Spleen (tissue), 11 donors: ENCODE results near the gene RBM17. TPM values are rescaled to one million over a fixed set of nuclear protein-coding genes. Genes with fewer than 3 reads are reported as not detected.

ENCODE experiments used
- DNase-seq: peaks from one replicate; pipeline ENCODE4 v3.0.0-alpha.2; 2020
- H3K27ac ChIP-seq, 8 donors: fragments of 200-600 bp; sonication (generic) in 7 of 8; 1 replicate in 4 of 8; 2 replicates in 4 of 8; pipeline versions ENCODE4 v1.5.0 to v1.8.0; 2016 to 2021; ENCODE audit warnings: inconsistent platforms in 4 of 8, mild to moderate bottlenecking in 4 of 8, moderate library complexity in 1 of 8
- H3K27me3 ChIP-seq, 7 donors: fragments of 200-600 bp; sonication (generic) in 6 of 7; replicated peaks in 1 of 7; 1 replicate in 4 of 7; 2 replicates in 3 of 7; pipeline versions ENCODE4 v1.5.0 to v1.8.0; 2016 to 2021; ENCODE audit warnings: inconsistent platforms in 3 of 7, mild to moderate bottlenecking in 1 of 7
- H3K36me3 ChIP-seq, 6 donors: fragments of 200-600 bp; sonication (generic) in 5 of 6; 1 replicate in 4 of 6; 2 replicates in 2 of 6; pipeline versions ENCODE4 v1.5.0 to v1.8.0; 2016 to 2021; ENCODE audit warnings: inconsistent platforms in 2 of 6
- H3K4me1 ChIP-seq, 6 donors: fragments of 200-600 bp; sonication (generic) in 5 of 6; 1 replicate in 3 of 6; 2 replicates in 3 of 6; pipeline versions ENCODE4 v1.5.0 to v1.8.0; 2016 to 2021; ENCODE audit warnings: inconsistent platforms in 3 of 6
- H3K4me3 ChIP-seq, 8 donors: fragments of 200-600 bp; sonication (generic) in 7 of 8; 1 replicate in 4 of 8; 2 replicates in 4 of 8; pipeline versions ENCODE4 v1.5.0 to v1.8.0; 2016 to 2021; ENCODE audit warnings: inconsistent platforms in 4 of 8, mild to moderate bottlenecking in 4 of 8, moderate library complexity in 2 of 8
- H3K9me3 ChIP-seq, 8 donors: fragments of 200-600 bp; sonication (generic) in 7 of 8; 1 replicate in 4 of 8; 2 replicates in 4 of 8; pipeline versions ENCODE4 v1.5.0 to v1.8.0; 2016 to 2021; ENCODE audit warnings: inconsistent platforms in 4 of 8
- POLR2A ChIP-seq, 3 donors: fragments of 450-650 bp; IDR thresholded peaks; one replicate each; pipeline ENCODE4 v1.5.1; 2017; ENCODE audit warnings: antibody characterized with exemption in 3 of 3, mild to moderate bottlenecking in 1 of 3
- POLR2AphosphoS5 ChIP-seq, 3 donors: sonication (generic); formaldehyde crosslinking; IDR thresholded peaks; one replicate each; pipeline ENCODE4 v1.5.1; 2017; ENCODE audit warnings: antibody characterized with exemption in 3 of 3
- WGBS, 5 donors: extraction: QIAGEN DNeasy Blood & Tissue Kit in 3 of 5; methylation state at CpG; one replicate each; pipeline versions ENCODE4 v1.1.5 to v1.1.7; 2013 to 2018; 5-methylcytosine and 5-hydroxymethylcytosine counted together
- intact Hi-C: fragments of 100-400 bp; cut with DNase I; formaldehyde crosslinking; loops from one replicate; pipeline ENCODE4 v1.15.0; 2023; ENCODE audit warnings: low total_unique reads
- polyA plus RNA-seq, 3 donors: library from polyadenylated mRNA; stranded (reverse); fragments of 200-250 nt; gene quantifications; one replicate each; pipeline ENCODE4 v1.2.1, GENCODE V29; 2013
- total RNA-seq, 7 donors: library from RNA; depleted of rRNA in 3 of 7; stranded (reverse); fragments of >200 nt in 3 of 7; fragmentation: NEBNext Ultra II Directional in 4 of 7; extraction: Animal tissue kit (Norgen Biotek cat#: 25700) in 4 of 7; gene quantifications; one replicate each; pipeline versions ENCODE4 v1.1.0 to v1.2.1, GENCODE V29; 2016 to 2021
- TF ChIP-seq, protein P1 (sequence below), 11 experiments: fragments of 200-600 bp in 7 of 11; fragments of 450-650 bp in 4 of 11; sonication (generic) in 4 of 11; IDR thresholded peaks in 8 of 11; conservative IDR thresholded peaks in 3 of 11; 1 replicate in 7 of 11; 2 replicates in 4 of 11; pipeline versions ENCODE4 v1.4.0 to v1.8.0; 2016 to 2021; ENCODE audit warnings: antibody characterized with exemption in 11 of 11, inconsistent platforms in 4 of 11, mild to moderate bottlenecking in 1 of 11
- donor health status: healthy with polysubstance abuse.
- donor health status: DM: no; HTN: no; CAD: no; lungs with moderate emphysema.
- donor health status: DM: no; HTN: no; CAD: no.
- donor health status: Bipolar disorder and iron deficiency.
- donor health status: healthy.
- donor health status: DM: no; HTN: no; CAD: no.
- donor health status: DM: yes; HTN: yes; CAD: no.

Gene RBM17
- total and polyA plus RNA-seq, 10 donors = 63.1 to 140 (median 111) TPM

DNA sequence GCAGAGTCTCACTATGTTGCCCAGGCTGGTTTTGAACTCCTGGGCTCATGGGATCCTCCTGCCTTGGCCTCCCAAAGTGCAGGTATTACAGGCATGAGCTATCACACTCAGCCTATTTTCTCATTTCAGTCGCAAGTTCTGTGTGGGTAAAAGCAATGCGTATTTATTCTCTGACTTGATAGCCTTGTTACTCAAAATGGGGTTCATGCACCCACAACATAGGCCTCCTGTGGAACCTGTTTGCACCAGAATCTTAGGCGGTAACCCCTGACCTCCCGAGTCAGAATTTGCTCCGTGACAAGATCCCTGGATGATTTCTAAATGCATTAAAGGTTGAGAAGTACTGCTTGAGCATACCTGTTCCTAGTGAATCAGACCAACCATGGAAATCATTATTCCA, 34.0 kb upstream of the RBM17 start:
- H3K4me3 ChIP-seq = no peak overlapping the region
- no peak for DNase-seq
- intact Hi-C loops = no loop called here
- no peaks in the 10 kb centered on the region for H3K27me3 ChIP-seq
- TF ChIP-seq POLR2AphosphoS5 (IDR thresholded peaks at IDR 0.05) = no peak
- TF ChIP-seq, protein P1, sequence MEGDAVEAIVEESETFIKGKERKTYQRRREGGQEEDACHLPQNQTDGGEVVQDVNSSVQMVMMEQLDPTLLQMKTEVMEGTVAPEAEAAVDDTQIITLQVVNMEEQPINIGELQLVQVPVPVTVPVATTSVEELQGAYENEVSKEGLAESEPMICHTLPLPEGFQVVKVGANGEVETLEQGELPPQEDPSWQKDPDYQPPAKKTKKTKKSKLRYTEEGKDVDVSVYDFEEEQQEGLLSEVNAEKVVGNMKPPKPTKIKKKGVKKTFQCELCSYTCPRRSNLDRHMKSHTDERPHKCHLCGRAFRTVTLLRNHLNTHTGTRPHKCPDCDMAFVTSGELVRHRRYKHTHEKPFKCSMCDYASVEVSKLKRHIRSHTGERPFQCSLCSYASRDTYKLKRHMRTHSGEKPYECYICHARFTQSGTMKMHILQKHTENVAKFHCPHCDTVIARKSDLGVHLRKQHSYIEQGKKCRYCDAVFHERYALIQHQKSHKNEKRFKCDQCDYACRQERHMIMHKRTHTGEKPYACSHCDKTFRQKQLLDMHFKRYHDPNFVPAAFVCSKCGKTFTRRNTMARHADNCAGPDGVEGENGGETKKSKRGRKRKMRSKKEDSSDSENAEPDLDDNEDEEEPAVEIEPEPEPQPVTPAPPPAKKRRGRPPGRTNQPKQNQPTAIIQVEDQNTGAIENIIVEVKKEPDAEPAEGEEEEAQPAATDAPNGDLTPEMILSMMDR (IDR thresholded peaks at IDR 0.05 in 8 of 11, conservative IDR thresholded peaks at IDR 0.05 in 3 of 11) = no peak
- TF ChIP-seq POLR2A (IDR thresholded peaks at IDR 0.05) = no peak
- H3K9me3 ChIP-seq = no peaks in the 10 kb centered on the region
- H3K36me3 ChIP-seq = no peaks in the 10 kb centered on the region
- peaks cover 62 to 95% (median 86%) of the 10 kb centered on the region in 6 donors for H3K4me1 ChIP-seq
- 94 to 99% (median 95%) methylated on average over 5 of the region's 5 CpGs for WGBS, 5 donors
- peak overlapping the region in 6 of 8 donors; percentile 54 to 94 (median 86) for H3K27ac ChIP-seq

GRCh38 chr10:6055929-6056328, 32.9 kb upstream of the RBM17 start:
- Histone ChIP-seq H3K27me3 (no peaks in the 10 kb centered on the region), H3K4me1 (peaks cover 55 to 95% (median 83%) of the 10 kb centered on the region in 6 donors), H3K4me3 (no peak overlapping the region), H3K27ac (peak overlapping the region in 4 of 8 donors; percentile 3 to 79 (median 72)), H3K9me3 (no peaks in the 10 kb centered on the region), H3K36me3 (no peaks in the 10 kb centered on the region)
- TF ChIP-seq, protein P1 (IDR thresholded peaks at IDR 0.05 in 8 of 11, conservative IDR thresholded peaks at IDR 0.05 in 3 of 11) = no peak
- no peak for TF ChIP-seq POLR2A (IDR thresholded peaks at IDR 0.05)
- no peak for TF ChIP-seq POLR2AphosphoS5 (IDR thresholded peaks at IDR 0.05)
- WGBS, 5 donors = 81 to 91% (median 89%) methylated on average over 4 of the region's 4 CpGs
- intact Hi-C loops = no loop called here
- no peak for DNase-seq

GRCh38 chr10:6056411-6057135, 32.3 kb upstream of the RBM17 start:
- TF ChIP-seq POLR2A (IDR thresholded peaks at IDR 0.05) (no peak), POLR2AphosphoS5 (IDR thresholded peaks at IDR 0.05) (no peak)
- TF ChIP-seq, protein P1 (IDR thresholded peaks at IDR 0.05 in 8 of 11, conservative IDR thresholded peaks at IDR 0.05 in 3 of 11) = no peak
- DNase-seq = no peak
- Histone ChIP-seq H3K9me3 (no peaks in the 10 kb centered on the region), H3K4me1 (peaks cover 51 to 95% (median 82%) of the 10 kb centered on the region in 6 donors), H3K36me3 (no peaks in the 10 kb centered on the region), H3K4me3 (no peak overlapping the region), H3K27me3 (no peaks in the 10 kb centered on the region), H3K27ac (peak overlapping the region in 7 of 8 donors; percentile 46 to 79 (median 67))
- intact Hi-C loops = no loop called here
- 88 to 96% (median 94%) methylated on average over 5 of the region's 5 CpGs for WGBS, 5 donors

- intact Hi-C loops = no loop called here
- Histone ChIP-seq H3K36me3 (no peaks in the 10 kb centered on the region), H3K4me3 (peak overlapping the region in 2 of 8 donors; percentile 40 to 70), H3K4me1 (peaks cover 32 to 92% (median 72%) of the 10 kb centered on the region in 6 donors), H3K9me3 (no peaks in the 10 kb centered on the region), H3K27ac (peak overlapping the region in 3 of 8 donors; percentile 38 to 79 (median 73)), H3K27me3 (no peaks in the 10 kb centered on the region)
- DNase-seq = no peak
- WGBS, 5 donors = 79 to 86% (median 82%) methylated on average over 3 of the region's 3 CpGs
- TF ChIP-seq POLR2AphosphoS5 (IDR thresholded peaks at IDR 0.05) (no peak), POLR2A (IDR thresholded peaks at IDR 0.05) (no peak)
- TF ChIP-seq, protein P1 (IDR thresholded peaks at IDR 0.05 in 8 of 11, conservative IDR thresholded peaks at IDR 0.05 in 3 of 11) = no peak
Measured at GRCh38 chr10:6058682-6059475, 30.0 kb upstream of the RBM17 start.
